Immature natural killer cell (primary cell): ENCODE data around the gene UGT1A8. TPM values are rescaled to one million over a fixed set of nuclear protein-coding genes. Genes with fewer than 3 reads are reported as not detected.
A peak's percentile ranks its signal among the peaks of the same experiment; 100 is the strongest.

Experiments
- DNase-seq, 3 donors: peaks; one replicate each; pipeline ENCODE4 v3.0.0; 2022; ENCODE audit warnings: mixed read lengths in 1 of 3
- H3K27ac Mint-ChIP-seq, 6 donors: one replicate each; pipeline ENCODE4 v1.8.0; 2020; ENCODE audit warnings: mixed read lengths in 6 of 6, mild to moderate bottlenecking in 5 of 6, inconsistent platforms in 4 of 6, moderate library complexity in 3 of 6
- H3K27me3 Mint-ChIP-seq, 3 donors: one replicate each; pipeline ENCODE4 v1.8.0; 2020 to 2021; ENCODE audit warnings: low read depth in 3 of 3, mild to moderate bottlenecking in 3 of 3, mixed read lengths in 3 of 3, moderate library complexity in 3 of 3, inconsistent platforms in 1 of 3
- H3K36me3 Mint-ChIP-seq, 3 donors: one replicate each; pipeline ENCODE4 v1.8.0; 2020; ENCODE audit warnings: mixed read lengths in 3 of 3, inconsistent platforms in 2 of 3, mild to moderate bottlenecking in 2 of 3
- H3K4me1 Mint-ChIP-seq, 2 donors: one replicate each; pipeline ENCODE4 v1.8.0; 2020; ENCODE audit warnings: inconsistent platforms in 2 of 2, mild to moderate bottlenecking in 2 of 2, mixed read lengths in 2 of 2, moderate library complexity in 1 of 2
- H3K4me3 Mint-ChIP-seq, 5 donors: one replicate each; pipeline ENCODE4 v1.8.0; 2020; ENCODE audit warnings: mild to moderate bottlenecking in 5 of 5, mixed read lengths in 5 of 5, inconsistent platforms in 3 of 5, moderate library complexity in 3 of 5
- H3K9me3 Mint-ChIP-seq, 6 donors: one replicate each; pipeline ENCODE4 v1.8.0; 2020; ENCODE audit warnings: mild to moderate bottlenecking in 6 of 6, mixed read lengths in 6 of 6, inconsistent platforms in 4 of 6, moderate library complexity in 3 of 6
- polyA plus RNA-seq, 3 donors: library from polyadenylated mRNA; unstranded; fragments of 300-500 nt; fragmentation: Illumina TruSeq; gene quantifications; one replicate each; pipeline ENCODE4 v1.2.3, GENCODE V29; 2021

Gene UGT1A8
- polyA plus RNA-seq, 3 donors from 2014 or later, result not detected

DNA sequence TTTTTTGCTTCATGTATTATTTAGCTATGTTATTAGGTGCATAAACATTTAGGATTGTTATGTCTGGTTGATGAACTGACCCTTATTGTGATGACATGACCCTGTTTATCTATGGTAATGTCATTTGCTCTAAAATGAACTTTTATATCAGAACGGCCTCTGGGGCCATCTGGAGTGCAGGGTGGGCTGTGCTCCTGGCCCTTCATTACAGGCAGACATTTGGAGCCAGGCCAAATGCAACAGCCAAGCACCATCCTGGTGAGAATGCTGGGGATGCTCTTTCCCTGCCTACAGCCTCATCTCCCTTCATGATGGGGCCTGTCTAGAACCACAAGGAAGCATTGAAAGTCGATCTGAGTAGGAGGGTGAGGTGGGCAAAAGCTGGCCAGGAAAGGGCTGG, 198.9 kb downstream of the UGT1A8 start:
- H3K27ac Mint-ChIP-seq, result peak overlapping the region in 1 of 6 donors; percentile 47
- peaks cover 0 to 7% (median 5%) of the 10 kb centered on the region in 3 donors for H3K27me3 Mint-ChIP-seq
- no peaks in the 10 kb centered on the region for H3K4me1 Mint-ChIP-seq
- H3K9me3 Mint-ChIP-seq, result no peaks in the 10 kb centered on the region
- H3K4me3 Mint-ChIP-seq, result no peak overlapping the region
- no peak for DNase-seq
- no peaks in the 10 kb centered on the region for H3K36me3 Mint-ChIP-seq

GRCh38 chr2:233816771-233817170, 199.3 kb downstream of the UGT1A8 start:
- no peaks in the 10 kb centered on the region for H3K36me3 Mint-ChIP-seq
- no peaks in the 10 kb centered on the region for H3K9me3 Mint-ChIP-seq
- DNase-seq, result no peak
- no peak overlapping the region for H3K27ac Mint-ChIP-seq
- H3K4me3 Mint-ChIP-seq, result no peak overlapping the region
- peaks cover 0 to 7% (median 3%) of the 10 kb centered on the region in 3 donors for H3K27me3 Mint-ChIP-seq
- H3K4me1 Mint-ChIP-seq, result no peaks in the 10 kb centered on the region

- no peaks in the 10 kb centered on the region for H3K4me1 Mint-ChIP-seq
These were observed 200.0 kb downstream of the UGT1A8 start for GRCh38 chr2:233817361-233817911.

DNA sequence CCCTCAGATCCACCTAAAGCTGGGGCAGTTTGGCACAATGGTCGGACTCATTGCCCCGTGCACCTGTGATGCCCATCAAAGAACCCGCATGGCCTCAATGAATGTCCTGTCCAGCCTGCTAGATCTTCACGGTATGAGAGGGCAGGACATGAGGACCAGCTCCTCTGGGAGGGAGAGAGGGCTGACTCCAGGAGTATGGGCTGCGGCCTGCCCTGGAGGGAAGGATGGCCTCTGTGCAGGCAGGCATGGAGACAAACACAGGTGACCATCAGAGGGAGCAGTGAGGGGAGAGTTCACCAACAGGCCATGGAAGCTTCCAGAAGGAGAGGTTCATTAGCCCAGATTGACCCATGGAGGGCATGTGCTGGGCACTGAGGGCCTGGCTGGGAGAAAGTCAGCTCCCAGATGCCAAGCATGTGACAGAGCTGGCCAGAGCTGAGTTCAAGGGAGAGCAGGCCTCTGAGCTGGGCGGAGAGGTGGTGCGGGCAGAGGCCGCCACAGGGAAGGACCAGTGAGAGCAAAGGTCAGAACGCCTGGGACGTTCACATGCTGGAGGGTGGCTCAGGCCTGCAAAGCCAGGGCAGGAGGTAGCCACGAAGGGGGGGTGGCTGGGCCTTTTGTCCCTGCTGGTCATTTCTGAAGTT, 200.7 kb downstream of the UGT1A8 start:
- no peaks in the 10 kb centered on the region for H3K36me3 Mint-ChIP-seq
- H3K4me1 Mint-ChIP-seq, result no peaks in the 10 kb centered on the region
- no peaks in the 10 kb centered on the region for H3K9me3 Mint-ChIP-seq
- DNase-seq, result no peak
- H3K27me3 Mint-ChIP-seq, result peaks cover 0 to 6% (median 3%) of the 10 kb centered on the region in 3 donors
- no peak overlapping the region for H3K4me3 Mint-ChIP-seq
- peak overlapping the region in 1 of 6 donors; percentile 69 for H3K27ac Mint-ChIP-seq

More at GRCh38 chr2:233817361-233817911, 200.0 kb downstream of the UGT1A8 start:
- Mint-ChIP-seq H3K27ac (no peak overlapping the region), H3K27me3 (peaks cover 0 to 7% (median 3%) of the 10 kb centered on the region in 3 donors), H3K36me3 (no peaks in the 10 kb centered on the region), H3K9me3 (no peaks in the 10 kb centered on the region), H3K4me3 (no peak overlapping the region)
- no peak for DNase-seq

GRCh38 chr2:233818639-233819621, 201.5 kb downstream of the UGT1A8 start:
- Mint-ChIP-seq H3K27me3 (peaks cover 0 to 6% (median 1%) of the 10 kb centered on the region in 3 donors), H3K27ac (no peak overlapping the region), H3K4me1 (no peaks in the 10 kb centered on the region), H3K4me3 (no peak overlapping the region), H3K36me3 (no peaks in the 10 kb centered on the region), H3K9me3 (no peaks in the 10 kb centered on the region)
- no peak for DNase-seq

GRCh38 chr2:233819884-233820773, 202.7 kb downstream of the UGT1A8 start:
- H3K27ac Mint-ChIP-seq, result no peak overlapping the region
- H3K9me3 Mint-ChIP-seq, result no peaks in the 10 kb centered on the region
- H3K27me3 Mint-ChIP-seq, result peaks cover 0 to 6% (median 1%) of the 10 kb centered on the region in 3 donors
- H3K36me3 Mint-ChIP-seq, result no peaks in the 10 kb centered on the region
- no peak overlapping the region for H3K4me3 Mint-ChIP-seq
- no peak for DNase-seq
- no peaks in the 10 kb centered on the region for H3K4me1 Mint-ChIP-seq

- H3K9me3 Mint-ChIP-seq, result no peaks in the 10 kb centered on the region
- H3K36me3 Mint-ChIP-seq, result no peaks in the 10 kb centered on the region
- peaks cover 0 to 6% (median 1%) of the 10 kb centered on the region in 3 donors for H3K27me3 Mint-ChIP-seq
- H3K27ac Mint-ChIP-seq, result no peak overlapping the region
- DNase-seq, result no peak
- no peaks in the 10 kb centered on the region for H3K4me1 Mint-ChIP-seq
- H3K4me3 Mint-ChIP-seq, result no peak overlapping the region
These were observed 203.3 kb downstream of the UGT1A8 start for GRCh38 chr2:233820774-233821105.

GRCh38 chr2:233821196-233821595, 203.8 kb downstream of the UGT1A8 start:
- Mint-ChIP-seq H3K27me3 (peaks cover 0 to 5% (median 1%) of the 10 kb centered on the region in 3 donors), H3K27ac (no peak overlapping the region), H3K36me3 (no peaks in the 10 kb centered on the region), H3K9me3 (no peaks in the 10 kb centered on the region), H3K4me3 (no peak overlapping the region), H3K4me1 (no peaks in the 10 kb centered on the region)
- DNase-seq, result no peak

DNA sequence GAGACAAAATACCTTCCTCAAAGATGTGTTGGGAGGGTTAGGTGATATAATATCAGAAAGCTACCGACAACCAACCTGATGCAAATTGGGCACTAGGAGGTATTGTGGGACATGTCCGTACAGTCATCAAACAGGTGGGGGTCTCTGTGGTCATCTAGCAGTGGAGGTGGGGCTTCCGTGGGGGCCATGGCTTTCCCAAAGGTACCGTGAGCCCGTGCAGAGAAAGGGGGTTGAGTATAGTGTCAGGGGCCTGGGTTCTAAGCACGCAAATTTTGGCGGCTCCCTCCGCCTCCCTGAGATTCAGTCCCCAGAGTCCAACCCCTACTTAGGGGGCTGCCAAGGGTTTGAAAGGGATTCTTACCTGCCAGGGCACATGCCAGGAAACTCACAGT, 204.3 kb downstream of the UGT1A8 start:
- Mint-ChIP-seq H3K4me1 (no peaks in the 10 kb centered on the region), H3K9me3 (no peaks in the 10 kb centered on the region), H3K27me3 (peaks cover 0 to 3% (median 1%) of the 10 kb centered on the region in 3 donors), H3K4me3 (no peak overlapping the region), H3K36me3 (no peaks in the 10 kb centered on the region), H3K27ac (no peak overlapping the region)
- no peak for DNase-seq

DNA sequence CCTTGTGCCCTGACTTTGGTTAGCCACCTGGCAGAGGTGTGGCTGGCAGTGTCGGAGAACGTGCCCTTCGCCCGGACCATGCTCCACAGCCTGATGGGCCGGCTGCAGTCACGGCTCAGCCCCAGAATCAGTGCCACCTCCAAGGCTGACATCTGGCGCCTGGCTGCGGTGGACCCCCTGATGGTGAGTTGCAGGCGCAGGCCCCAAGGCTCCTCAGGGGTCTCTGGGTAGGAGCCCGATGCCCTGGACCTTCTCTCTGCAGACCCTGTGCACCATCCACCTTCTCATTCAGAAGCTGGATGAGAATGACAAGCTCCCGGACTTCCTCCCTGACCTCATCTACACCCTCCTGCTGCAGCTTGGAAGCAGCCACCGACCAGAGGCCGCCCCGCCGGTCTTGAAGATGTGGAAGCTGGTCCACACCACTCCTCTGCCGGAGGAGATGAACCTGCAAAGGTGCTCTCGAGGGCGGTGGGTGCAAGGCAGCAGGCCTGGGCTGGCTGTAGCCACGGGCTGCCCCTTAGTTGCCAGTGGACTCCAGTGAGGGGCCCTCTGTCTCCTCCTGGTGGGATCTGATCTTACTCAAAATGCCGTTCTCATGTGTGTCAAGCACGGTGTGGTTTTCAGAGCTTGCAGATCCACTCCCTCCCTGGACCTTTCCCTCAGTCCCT, 204.8 kb downstream of the UGT1A8 start:
- H3K27me3 Mint-ChIP-seq, result peaks cover 0 to 3% (median 1%) of the 10 kb centered on the region in 3 donors
- H3K4me3 Mint-ChIP-seq, result no peak overlapping the region
- no peaks in the 10 kb centered on the region for H3K4me1 Mint-ChIP-seq
- H3K36me3 Mint-ChIP-seq, result no peaks in the 10 kb centered on the region
- DNase-seq, result no peak
- no peak overlapping the region for H3K27ac Mint-ChIP-seq
- no peaks in the 10 kb centered on the region for H3K9me3 Mint-ChIP-seq
